ENCODE measurements around the gene CFAP97D1.

CFAP97D1 gene

GRCh38 chr17:43827596-43827995, 47.4 kb downstream of the CFAP97D1 start:
- Histone ChIP-seq H3F3A (ENCODE audit: insufficient read depth) (no peaks in the 10 kb centered on the region), H4K20me1 (ENCODE audit: low read depth, low read length) (no peaks in the 10 kb centered on the region), H3K4me2 (ENCODE audit: low read depth, low read length, poor library complexity, severe bottlenecking) (no peak overlapping the region), H3K36me3 (ENCODE audit: low read length) (no peaks in the 10 kb centered on the region), H3K4me3 (ENCODE audit: insufficient read depth, low read length, poor library complexity, severe bottlenecking) (no peak overlapping the region), H3K9ac (ENCODE audit: low read length) (no peak overlapping the region), H3K9me2 (replicated peaks; ENCODE audit: insufficient read depth, low read length) (no peaks in the 10 kb centered on the region), H3K9me3 (ENCODE audit: insufficient read depth, low read length) (no peaks in the 10 kb centered on the region), H3K79me2 (ENCODE audit: insufficient read depth, low read length) (no peaks in the 10 kb centered on the region), H3K27me3 (ENCODE audit: low read length) (no peaks in the 10 kb centered on the region), H3K27ac (ENCODE audit: low read depth, low read length) (no peak overlapping the region), H2AFZ (ENCODE audit: low read depth, low read length, severe bottlenecking) (no peak overlapping the region)
- no peak for TF ChIP-seq EZH2phosphoT487 (conservative IDR thresholded peaks at IDR 0.05; ENCODE audit: low read length)
- TF ChIP-seq CTCF (IDR thresholded peaks at IDR 0.05; ENCODE audit: insufficient read depth, low read length, poor library complexity, severe bottlenecking), result no peak

DNA sequence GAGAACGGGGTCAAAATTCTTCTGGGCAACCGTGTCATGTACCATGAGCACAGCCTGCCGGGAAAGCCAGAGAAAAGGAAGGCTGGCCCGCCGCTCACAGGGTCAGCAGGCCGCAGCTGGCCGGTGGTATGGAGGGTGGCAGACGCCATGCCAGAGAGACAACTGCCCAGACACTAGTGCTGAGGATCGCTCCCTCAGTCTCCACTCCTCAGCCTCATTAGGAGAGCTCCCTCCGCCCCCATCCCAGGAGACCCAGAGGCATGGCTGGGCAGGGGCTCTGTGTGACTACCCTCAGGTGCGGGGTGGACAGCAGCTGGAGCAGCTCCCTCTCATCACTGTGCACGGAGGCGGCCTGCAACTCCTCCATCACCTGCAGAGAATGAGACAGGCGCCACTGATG, 49.5 kb downstream of the CFAP97D1 start:
- TF ChIP-seq CTCF (IDR thresholded peaks at IDR 0.05; ENCODE audit: insufficient read depth, low read length, poor library complexity, severe bottlenecking) (no peak), EZH2phosphoT487 (conservative IDR thresholded peaks at IDR 0.05; ENCODE audit: low read length) (no peak)
- no peak overlapping the region for H3K27ac ChIP-seq (ENCODE audit: low read depth, low read length)
- no peaks in the 10 kb centered on the region for H3F3A ChIP-seq (ENCODE audit: insufficient read depth)
- no peak overlapping the region for H2AFZ ChIP-seq (ENCODE audit: low read depth, low read length, severe bottlenecking)
- H3K9me2 ChIP-seq (replicated peaks; ENCODE audit: insufficient read depth, low read length), result no peaks in the 10 kb centered on the region
- H4K20me1 ChIP-seq (ENCODE audit: low read depth, low read length), result no peaks in the 10 kb centered on the region
- no peaks in the 10 kb centered on the region for H3K9me3 ChIP-seq (ENCODE audit: insufficient read depth, low read length)
- H3K4me2 ChIP-seq (ENCODE audit: low read depth, low read length, poor library complexity, severe bottlenecking), result no peak overlapping the region
- no peaks in the 10 kb centered on the region for H3K79me2 ChIP-seq (ENCODE audit: insufficient read depth, low read length)
- no peak overlapping the region for H3K9ac ChIP-seq (ENCODE audit: low read length)
- no peak overlapping the region for H3K4me3 ChIP-seq (ENCODE audit: insufficient read depth, low read length, poor library complexity, severe bottlenecking)
- H3K36me3 ChIP-seq (ENCODE audit: low read length), result no peaks in the 10 kb centered on the region
- no peaks in the 10 kb centered on the region for H3K27me3 ChIP-seq (ENCODE audit: low read length)

GRCh38 chr17:43830510-43831140, 50.4 kb downstream of the CFAP97D1 start:
- H3K4me2 ChIP-seq (ENCODE audit: low read depth, low read length, poor library complexity, severe bottlenecking), result no peak overlapping the region
- H3F3A ChIP-seq (ENCODE audit: insufficient read depth), result no peaks in the 10 kb centered on the region
- H3K9me3 ChIP-seq (ENCODE audit: insufficient read depth, low read length), result no peaks in the 10 kb centered on the region
- no peak overlapping the region for H3K4me3 ChIP-seq (ENCODE audit: insufficient read depth, low read length, poor library complexity, severe bottlenecking)
- no peaks in the 10 kb centered on the region for H3K36me3 ChIP-seq (ENCODE audit: low read length)
- H2AFZ ChIP-seq (ENCODE audit: low read depth, low read length, severe bottlenecking), result no peak overlapping the region
- no peak overlapping the region for H3K27ac ChIP-seq (ENCODE audit: low read depth, low read length)
- H3K27me3 ChIP-seq (ENCODE audit: low read length), result no peaks in the 10 kb centered on the region
- H3K9ac ChIP-seq (ENCODE audit: low read length), result no peak overlapping the region
- H3K9me2 ChIP-seq (replicated peaks; ENCODE audit: insufficient read depth, low read length), result no peaks in the 10 kb centered on the region
- H3K79me2 ChIP-seq (ENCODE audit: insufficient read depth, low read length), result no peaks in the 10 kb centered on the region
- TF ChIP-seq CTCF (IDR thresholded peaks at IDR 0.05; ENCODE audit: insufficient read depth, low read length, poor library complexity, severe bottlenecking) (no peak), EZH2phosphoT487 (conservative IDR thresholded peaks at IDR 0.05; ENCODE audit: low read length) (no peak)
- H4K20me1 ChIP-seq (ENCODE audit: low read depth, low read length), result no peaks in the 10 kb centered on the region
